SU-DHL-6 (cell line): Measurements from ENCODE around the gene CHRND.

Experiments used
- EZH2phosphoT487 ChIP-seq: fragments of 200-600 bp; sonication (generic), shearing (Covaris generic); conservative IDR thresholded peaks from 2 replicates; pipeline ENCODE4 v1.6.1; 2018; ENCODE audit warnings: mild to moderate bottlenecking, antibody characterized with exemption, low read length, moderate library complexity, mixed read lengths
- TF ChIP-seq, protein P1 (sequence below): fragments of 200-600 bp; sonication (generic); IDR thresholded peaks from one replicate; pipeline ENCODE4 v1.5.1; 2017; ENCODE audit warnings: antibody characterized with exemption, mild to moderate bottlenecking, low read length, moderate library complexity; ENCODE audit not compliant: insufficient read depth, poor library complexity, severe bottlenecking

DNA sequence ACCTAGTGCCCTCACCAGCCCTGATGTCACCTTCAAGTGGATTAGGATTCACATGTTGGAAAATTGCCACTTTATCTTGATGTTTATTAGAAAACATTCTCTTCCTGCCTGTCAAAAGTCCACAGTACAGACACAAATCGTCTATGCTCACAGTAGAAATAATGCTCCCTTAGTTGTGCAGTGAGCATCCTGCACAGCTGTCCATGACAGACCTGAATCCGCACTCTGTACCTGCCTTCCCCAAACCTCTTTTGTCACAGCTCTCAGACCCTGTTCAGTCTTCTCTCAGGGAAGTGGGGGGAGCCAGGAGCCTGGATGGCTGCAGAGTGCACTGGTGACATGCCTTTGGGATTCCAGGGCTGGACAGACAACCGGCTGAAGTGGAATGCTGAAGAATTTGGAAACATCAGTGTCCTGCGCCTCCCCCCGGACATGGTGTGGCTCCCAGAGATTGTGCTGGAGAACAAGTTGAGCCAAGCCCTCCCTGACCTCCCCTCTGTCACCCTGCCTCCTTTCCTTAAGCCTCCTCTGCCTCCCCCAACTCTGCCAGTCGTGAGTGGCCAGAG lies 2.0 kb downstream of the CHRND start:
- TF ChIP-seq, protein P1, sequence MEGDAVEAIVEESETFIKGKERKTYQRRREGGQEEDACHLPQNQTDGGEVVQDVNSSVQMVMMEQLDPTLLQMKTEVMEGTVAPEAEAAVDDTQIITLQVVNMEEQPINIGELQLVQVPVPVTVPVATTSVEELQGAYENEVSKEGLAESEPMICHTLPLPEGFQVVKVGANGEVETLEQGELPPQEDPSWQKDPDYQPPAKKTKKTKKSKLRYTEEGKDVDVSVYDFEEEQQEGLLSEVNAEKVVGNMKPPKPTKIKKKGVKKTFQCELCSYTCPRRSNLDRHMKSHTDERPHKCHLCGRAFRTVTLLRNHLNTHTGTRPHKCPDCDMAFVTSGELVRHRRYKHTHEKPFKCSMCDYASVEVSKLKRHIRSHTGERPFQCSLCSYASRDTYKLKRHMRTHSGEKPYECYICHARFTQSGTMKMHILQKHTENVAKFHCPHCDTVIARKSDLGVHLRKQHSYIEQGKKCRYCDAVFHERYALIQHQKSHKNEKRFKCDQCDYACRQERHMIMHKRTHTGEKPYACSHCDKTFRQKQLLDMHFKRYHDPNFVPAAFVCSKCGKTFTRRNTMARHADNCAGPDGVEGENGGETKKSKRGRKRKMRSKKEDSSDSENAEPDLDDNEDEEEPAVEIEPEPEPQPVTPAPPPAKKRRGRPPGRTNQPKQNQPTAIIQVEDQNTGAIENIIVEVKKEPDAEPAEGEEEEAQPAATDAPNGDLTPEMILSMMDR = no peak
- no peak for TF ChIP-seq EZH2phosphoT487
